AG10803 (cell line): ENCODE data around the gene SLC5A1.

ENCODE experiments used
- DNase-seq: peaks from one replicate; pipeline ENCODE4 v3.0.0; 2010; ENCODE audit warnings: low read depth
- H3K4me3 ChIP-seq: 2 replicates; pipeline ENCODE4 v1.5.1; 2011; ENCODE audit warnings: mild to moderate bottlenecking, low read length, control low read depth
- CTCF ChIP-seq: conservative IDR thresholded peaks from 2 replicates; pipeline ENCODE4 v1.5.1; 2011; ENCODE audit warnings: mild to moderate bottlenecking, low read length, control low read depth, inconsistent platforms

The SLC5A1 gene

GRCh38 chr22:32048069-32048468 lies 5.0 kb downstream of the SLC5A1 start:
- no peak for DNase-seq
- no peak overlapping the region for H3K4me3 ChIP-seq
- TF ChIP-seq CTCF, result no peak

GRCh38 chr22:32050678-32051515 lies 7.8 kb downstream of the SLC5A1 start:
- no peak overlapping the region for H3K4me3 ChIP-seq
- no peak for TF ChIP-seq CTCF
- peak; percentile 87 for DNase-seq

- no peak for DNase-seq
- TF ChIP-seq CTCF, result no peak
- H3K4me3 ChIP-seq, result no peak overlapping the region
These were observed 9.2 kb downstream of the SLC5A1 start for GRCh38 chr22:32052244-32052643.

GRCh38 chr22:32052936-32053791 lies 10.1 kb downstream of the SLC5A1 start:
- peak; percentile 1 for DNase-seq
- H3K4me3 ChIP-seq, result no peak overlapping the region
- no peak for TF ChIP-seq CTCF

- no peak for TF ChIP-seq CTCF
- no peak for DNase-seq
- no peak overlapping the region for H3K4me3 ChIP-seq
These were observed 12.0 kb downstream of the SLC5A1 start for GRCh38 chr22:32055069-32055468.

- no peak overlapping the region for H3K4me3 ChIP-seq
- no peak for TF ChIP-seq CTCF
- peak; percentile 58 for DNase-seq
These were observed 15.7 kb downstream of the SLC5A1 start for GRCh38 chr22:32058656-32059260.
